WTC11 (cell line): ENCODE results near the gene RAX2.

ENCODE experiments used
- FOXJ3 ChIP-seq: sonication (generic); formaldehyde crosslinking; IDR thresholded peaks from 2 replicates; pipeline ENCODE4 v1.9.0; 2021; ENCODE audit warnings: missing genetic modification reagents, mild to moderate bottlenecking, borderline replicate concordance
- MAX ChIP-seq: sonication (generic); formaldehyde crosslinking; IDR thresholded peaks from 2 replicates; pipeline ENCODE4 v1.8.0; 2022; ENCODE audit warnings: mild to moderate bottlenecking, missing genetic modification reagents
- MXD4 ChIP-seq: fragments of 250-450 bp; sonication (Bioruptor Pico); IDR thresholded peaks from 2 replicates; pipeline ENCODE4 v1.8.0; 2021; ENCODE audit warnings: mild to moderate bottlenecking, moderate library complexity, borderline replicate concordance
- NFYB ChIP-seq: sonication (generic); formaldehyde crosslinking; conservative IDR thresholded peaks from 2 replicates; pipeline ENCODE4 v1.8.0; 2022; ENCODE audit warnings: low read depth, missing genetic modification reagents
- SMAD3 ChIP-seq: sonication (generic); formaldehyde crosslinking; IDR thresholded peaks from 2 replicates; pipeline ENCODE4 v1.8.0; 2022; ENCODE audit warnings: missing genetic modification reagents, mild to moderate bottlenecking, borderline replicate concordance
- ZNF121 ChIP-seq: sonication (generic); formaldehyde crosslinking; IDR thresholded peaks from 2 replicates; pipeline ENCODE4 v1.8.0; 2023; ENCODE audit warnings: missing genetic modification reagents
- ZNF263 ChIP-seq: sonication (generic); formaldehyde crosslinking; IDR thresholded peaks from 2 replicates; pipeline ENCODE4 v1.8.1; 2022; ENCODE audit warnings: low read depth, mild to moderate bottlenecking, moderate library complexity, missing genetic modification reagents
- TF ChIP-seq, protein P1 (sequence below): fragments of 200-600 bp; IDR thresholded peaks from 2 replicates; pipeline ENCODE4 v1.8.0; 2022; ENCODE audit warnings: antibody characterized with exemption
- TF ChIP-seq, protein P2 (sequence below): sonication (generic); formaldehyde crosslinking; IDR thresholded peaks from 2 replicates; pipeline ENCODE4 v1.8.1; 2023; ENCODE audit warnings: mild to moderate bottlenecking, moderate library complexity, missing genetic modification reagents

DNA sequence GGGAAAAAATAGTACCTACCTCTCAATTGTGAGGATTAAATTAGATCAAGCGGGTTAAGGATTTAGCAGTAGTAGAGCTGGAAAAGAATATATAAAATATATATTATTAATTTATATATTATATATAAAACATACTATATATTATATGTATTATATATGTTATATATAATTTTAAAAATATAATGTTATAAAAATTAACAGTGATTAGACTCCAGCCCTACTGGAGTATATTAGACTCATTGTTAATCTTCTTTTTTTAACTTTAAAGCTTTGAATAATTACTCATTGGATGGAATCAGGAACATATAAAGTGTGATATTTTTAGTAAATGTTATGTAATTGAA, 9.9 kb downstream of the RAX2 start:
- TF ChIP-seq ZNF121 (CRISPR knock-in tag): no peak
- TF ChIP-seq, protein P1, sequence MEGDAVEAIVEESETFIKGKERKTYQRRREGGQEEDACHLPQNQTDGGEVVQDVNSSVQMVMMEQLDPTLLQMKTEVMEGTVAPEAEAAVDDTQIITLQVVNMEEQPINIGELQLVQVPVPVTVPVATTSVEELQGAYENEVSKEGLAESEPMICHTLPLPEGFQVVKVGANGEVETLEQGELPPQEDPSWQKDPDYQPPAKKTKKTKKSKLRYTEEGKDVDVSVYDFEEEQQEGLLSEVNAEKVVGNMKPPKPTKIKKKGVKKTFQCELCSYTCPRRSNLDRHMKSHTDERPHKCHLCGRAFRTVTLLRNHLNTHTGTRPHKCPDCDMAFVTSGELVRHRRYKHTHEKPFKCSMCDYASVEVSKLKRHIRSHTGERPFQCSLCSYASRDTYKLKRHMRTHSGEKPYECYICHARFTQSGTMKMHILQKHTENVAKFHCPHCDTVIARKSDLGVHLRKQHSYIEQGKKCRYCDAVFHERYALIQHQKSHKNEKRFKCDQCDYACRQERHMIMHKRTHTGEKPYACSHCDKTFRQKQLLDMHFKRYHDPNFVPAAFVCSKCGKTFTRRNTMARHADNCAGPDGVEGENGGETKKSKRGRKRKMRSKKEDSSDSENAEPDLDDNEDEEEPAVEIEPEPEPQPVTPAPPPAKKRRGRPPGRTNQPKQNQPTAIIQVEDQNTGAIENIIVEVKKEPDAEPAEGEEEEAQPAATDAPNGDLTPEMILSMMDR: no peak
- TF ChIP-seq, protein P2, sequence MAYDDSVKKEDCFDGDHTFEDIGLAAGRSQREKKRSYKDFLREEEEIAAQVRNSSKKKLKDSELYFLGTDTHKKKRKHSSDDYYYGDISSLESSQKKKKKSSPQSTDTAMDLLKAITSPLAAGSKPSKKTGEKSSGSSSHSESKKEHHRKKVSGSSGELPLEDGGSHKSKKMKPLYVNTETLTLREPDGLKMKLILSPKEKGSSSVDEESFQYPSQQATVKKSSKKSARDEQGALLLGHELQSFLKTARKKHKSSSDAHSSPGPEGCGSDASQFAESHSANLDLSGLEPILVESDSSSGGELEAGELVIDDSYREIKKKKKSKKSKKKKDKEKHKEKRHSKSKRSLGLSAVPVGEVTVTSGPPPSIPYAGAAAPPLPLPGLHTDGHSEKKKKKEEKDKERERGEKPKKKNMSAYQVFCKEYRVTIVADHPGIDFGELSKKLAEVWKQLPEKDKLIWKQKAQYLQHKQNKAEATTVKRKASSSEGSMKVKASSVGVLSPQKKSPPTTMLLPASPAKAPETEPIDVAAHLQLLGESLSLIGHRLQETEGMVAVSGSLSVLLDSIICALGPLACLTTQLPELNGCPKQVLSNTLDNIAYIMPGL (CRISPR knock-in tag): no peak
- TF ChIP-seq FOXJ3: no peak
- TF ChIP-seq MAX (CRISPR knock-in tag): no peak
- TF ChIP-seq MXD4 (CRISPR knock-in tag): no peak
- no peak for TF ChIP-seq NFYB (CRISPR knock-in tag)
- no peak for TF ChIP-seq ZNF263
- no peak for TF ChIP-seq SMAD3 (CRISPR knock-in tag)
